ENCODE data around the gene CFAP74.

- TF ChIP-seq, protein P1, sequence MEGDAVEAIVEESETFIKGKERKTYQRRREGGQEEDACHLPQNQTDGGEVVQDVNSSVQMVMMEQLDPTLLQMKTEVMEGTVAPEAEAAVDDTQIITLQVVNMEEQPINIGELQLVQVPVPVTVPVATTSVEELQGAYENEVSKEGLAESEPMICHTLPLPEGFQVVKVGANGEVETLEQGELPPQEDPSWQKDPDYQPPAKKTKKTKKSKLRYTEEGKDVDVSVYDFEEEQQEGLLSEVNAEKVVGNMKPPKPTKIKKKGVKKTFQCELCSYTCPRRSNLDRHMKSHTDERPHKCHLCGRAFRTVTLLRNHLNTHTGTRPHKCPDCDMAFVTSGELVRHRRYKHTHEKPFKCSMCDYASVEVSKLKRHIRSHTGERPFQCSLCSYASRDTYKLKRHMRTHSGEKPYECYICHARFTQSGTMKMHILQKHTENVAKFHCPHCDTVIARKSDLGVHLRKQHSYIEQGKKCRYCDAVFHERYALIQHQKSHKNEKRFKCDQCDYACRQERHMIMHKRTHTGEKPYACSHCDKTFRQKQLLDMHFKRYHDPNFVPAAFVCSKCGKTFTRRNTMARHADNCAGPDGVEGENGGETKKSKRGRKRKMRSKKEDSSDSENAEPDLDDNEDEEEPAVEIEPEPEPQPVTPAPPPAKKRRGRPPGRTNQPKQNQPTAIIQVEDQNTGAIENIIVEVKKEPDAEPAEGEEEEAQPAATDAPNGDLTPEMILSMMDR (conservative IDR thresholded peaks at IDR 0.05; ENCODE audit: low read depth, low read length) = no peak
- TF ChIP-seq MXI1 (IDR thresholded peaks at IDR 0.05; ENCODE audit: borderline replicate concordance, low read depth, low read length) (no peak), RAD21 (IDR thresholded peaks at IDR 0.05; ENCODE audit: low read length) (no peak), POLR2A (IDR thresholded peaks at IDR 0.05; ENCODE audit: low read depth, low read length) (no peak), RCOR1 (IDR thresholded peaks at IDR 0.05; ENCODE audit: insufficient replicate concordance, low read length) (no peak), NFE2L2 (IDR thresholded peaks at IDR 0.05; ENCODE audit: low read depth, low read length) (no peak), CEBPB (IDR thresholded peaks at IDR 0.05; ENCODE audit: low read depth, low read length) (no peak), RFX5 (IDR thresholded peaks at IDR 0.05; ENCODE audit: low read depth, low read length) (no peak), USF2 (IDR thresholded peaks at IDR 0.05; ENCODE audit: low read depth, low read length) (no peak), FOS (IDR thresholded peaks at IDR 0.05; ENCODE audit: low read depth, low read length) (no peak), ELK1 (IDR thresholded peaks at IDR 0.05; ENCODE audit: borderline replicate concordance, low read depth, low read length) (no peak), MAFK (IDR thresholded peaks at IDR 0.05; ENCODE audit: low read depth, low read length) (no peak)
These were observed 19.0 kb downstream of the CFAP74 start for GRCh38 chr1:1984560-1985070.
